ENCODE data around the gene ADAMTS2.
"Not testable (repeated sequence)": the region's sequence is repeated elsewhere in the genome, so short reads cannot be mapped to it uniquely, and the experiment has no call there.

The ADAMTS2 gene

DNA sequence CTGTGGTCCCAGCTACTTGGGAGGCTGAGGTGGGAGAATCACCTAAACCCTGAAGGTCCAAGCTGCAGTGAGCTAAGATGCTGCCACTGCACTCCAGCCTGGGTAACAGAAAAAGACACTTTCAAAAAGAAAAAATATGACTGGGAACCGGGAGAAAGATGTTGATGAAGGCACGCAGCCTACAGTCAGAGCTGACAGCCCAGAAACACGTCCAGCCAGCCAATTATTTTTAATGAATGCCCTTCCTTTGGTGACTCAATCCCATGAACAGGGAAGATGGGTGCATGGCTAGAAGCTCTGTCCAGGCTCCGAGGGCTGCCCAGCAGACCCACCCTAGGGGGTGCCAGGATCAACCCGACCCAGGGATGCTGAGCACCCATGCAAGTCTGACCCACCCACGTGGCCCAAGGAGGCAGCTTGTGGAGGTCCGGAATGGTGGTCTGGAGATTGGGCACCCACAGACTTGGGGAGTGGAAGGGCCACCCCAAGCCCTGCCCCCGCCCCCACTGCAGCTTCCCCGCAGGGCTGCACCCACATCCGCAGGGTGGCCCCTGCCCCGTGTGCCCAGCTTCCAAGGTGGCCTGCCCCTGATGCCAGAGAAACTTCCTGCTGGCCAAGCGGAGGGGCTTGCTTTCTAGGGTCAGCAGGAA is 51.0 kb downstream of the ADAMTS2 start:
- DNase-seq, result no peak

- DNase-seq, result no peak
These were observed 52.3 kb downstream of the ADAMTS2 start for GRCh38 chr5:179292681-179293635.

GRCh38 chr5:179292202-179292601 is 53.1 kb downstream of the ADAMTS2 start:
- no peak for DNase-seq

DNA sequence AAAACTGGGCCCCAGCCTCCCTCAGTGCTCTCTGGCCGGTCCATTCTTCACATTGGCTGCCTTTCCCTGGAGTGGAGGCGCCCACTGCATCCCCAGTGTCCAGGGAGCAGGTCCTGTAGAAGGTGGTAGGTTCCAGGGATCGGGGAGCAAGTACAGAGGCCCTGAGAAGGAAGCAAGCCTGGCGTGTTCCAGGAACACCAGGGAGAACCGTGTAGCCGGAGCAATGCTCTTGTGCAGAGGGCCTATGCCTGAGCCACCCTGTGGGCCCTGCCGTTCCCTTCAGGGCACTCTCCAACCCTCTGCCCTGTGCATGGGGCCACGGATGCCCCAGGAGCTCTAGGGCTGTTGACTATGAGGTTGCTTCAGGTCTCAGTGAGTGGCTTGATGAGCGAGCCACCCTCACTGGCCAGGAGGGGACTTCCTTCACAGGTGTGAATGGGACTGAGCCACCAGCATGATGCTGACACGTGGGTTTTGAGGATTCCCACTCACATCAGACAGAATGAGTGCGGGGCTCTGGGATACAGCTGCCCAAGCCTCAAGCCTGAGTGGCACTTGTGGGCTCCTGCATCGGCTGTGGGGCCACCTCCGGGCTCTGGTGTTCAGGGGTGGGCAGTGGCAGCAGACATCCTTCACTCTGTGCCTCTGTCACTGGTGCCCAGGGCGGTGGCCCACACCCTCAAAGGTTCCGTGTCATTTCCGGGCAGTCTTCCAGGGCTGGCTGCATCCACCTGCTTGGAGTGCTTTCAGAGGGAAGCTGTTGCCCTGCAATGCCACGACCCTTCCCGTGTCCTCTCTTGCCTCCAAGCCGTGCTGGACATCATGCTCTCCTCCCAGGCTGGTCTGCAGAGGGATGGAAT is 54.4 kb downstream of the ADAMTS2 start:
- no peak for DNase-seq

GRCh38 chr5:179289756-179290385 is 55.4 kb downstream of the ADAMTS2 start:
- DNase-seq, result no peak

DNA sequence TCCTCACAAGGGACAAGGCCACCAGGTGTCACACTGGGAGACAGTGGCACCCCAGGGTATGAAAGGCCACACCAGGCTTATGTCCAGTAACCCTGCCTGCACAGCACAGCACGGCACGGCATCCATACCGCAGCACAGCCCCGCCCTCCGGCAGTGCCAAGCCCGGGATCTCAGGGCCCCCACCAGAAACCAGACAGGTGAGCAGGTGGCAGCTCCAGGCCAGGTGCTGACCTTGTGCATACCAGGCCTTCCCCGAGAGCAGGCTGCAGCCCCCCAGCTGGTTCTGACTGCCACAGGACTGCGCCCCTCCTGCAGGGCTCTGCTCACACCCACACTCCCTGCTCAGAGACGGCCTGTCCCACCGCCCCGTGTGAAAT is 56.5 kb downstream of the ADAMTS2 start:
- no peak for DNase-seq

- no peak for DNase-seq
These were observed 57.0 kb downstream of the ADAMTS2 start for GRCh38 chr5:179288101-179288808.

DNA sequence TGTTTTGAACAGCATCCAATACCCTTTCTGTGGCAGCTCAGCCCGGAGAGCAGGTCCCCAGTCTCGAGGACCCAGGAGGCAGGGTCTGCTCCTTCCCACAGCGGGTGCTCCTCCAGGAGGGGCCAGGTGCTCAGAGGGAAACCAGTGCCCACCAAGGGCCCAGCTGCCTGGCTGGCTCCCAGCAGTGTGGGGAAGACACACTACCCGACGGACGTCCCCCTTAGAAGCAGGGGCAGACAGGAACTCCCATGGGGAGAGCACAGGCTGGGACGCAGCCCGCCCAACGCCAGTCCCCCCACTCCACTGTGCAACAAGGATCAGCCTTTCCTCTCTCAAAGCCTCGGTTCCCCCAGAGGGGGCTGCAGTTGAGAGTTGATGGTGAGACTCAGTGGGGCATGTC is 57.6 kb downstream of the ADAMTS2 start:
- no peak for DNase-seq

- no peak for DNase-seq
These were observed 58.2 kb downstream of the ADAMTS2 start for GRCh38 chr5:179287071-179287470.

DNA sequence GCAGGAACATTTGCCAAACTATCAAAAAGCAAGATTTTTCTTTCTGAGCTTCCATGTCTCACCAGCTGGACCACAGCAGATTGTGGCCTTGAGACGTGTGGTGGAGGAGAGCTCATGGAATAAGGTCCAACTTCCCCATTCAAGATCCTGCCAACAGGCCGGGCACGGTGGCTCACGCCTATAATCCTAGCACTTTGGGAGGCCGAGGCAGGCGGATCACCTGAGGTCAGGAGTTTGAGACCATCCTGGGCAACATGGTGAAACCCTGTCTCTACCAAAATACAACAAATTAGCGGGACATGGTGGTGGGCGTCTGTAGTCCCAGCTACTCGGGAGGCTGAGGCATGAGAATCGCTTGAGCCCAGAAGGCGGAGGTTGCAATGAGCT is 59.5 kb downstream of the ADAMTS2 start:
- not testable (repeated sequence) for DNase-seq

- no peak for DNase-seq
These were observed 60.3 kb downstream of the ADAMTS2 start for GRCh38 chr5:179284751-179285631.

DNA sequence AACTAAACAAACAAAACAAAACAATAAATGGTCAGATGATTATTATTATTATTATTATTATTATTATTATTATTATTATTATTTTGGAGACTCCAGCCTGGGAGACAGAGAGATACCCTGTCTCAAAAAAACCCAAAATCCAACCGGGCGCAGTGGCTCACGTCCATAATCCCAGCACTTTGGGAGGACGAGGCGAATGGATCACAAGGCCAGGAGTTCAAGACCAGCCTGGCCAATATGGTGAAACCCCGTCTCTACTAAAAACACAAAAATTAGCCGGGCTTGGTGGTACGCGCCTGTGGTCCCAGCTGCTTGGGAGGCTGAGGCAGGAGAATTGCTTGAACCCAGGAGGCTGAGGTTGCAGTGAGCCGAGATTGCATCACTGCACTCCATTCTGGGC is 61.4 kb downstream of the ADAMTS2 start:
- DNase-seq, result not testable (repeated sequence)

GRCh38 chr5:179281694-179282093 is 63.6 kb downstream of the ADAMTS2 start:
- DNase-seq, result no peak

GRCh38 chr5:179280095-179280490 is 65.2 kb downstream of the ADAMTS2 start:
- no peak for DNase-seq

- DNase-seq, result no peak
These were observed 65.7 kb downstream of the ADAMTS2 start for GRCh38 chr5:179279347-179280094.

GRCh38 chr5:179278546-179278945 is 66.7 kb downstream of the ADAMTS2 start:
- no peak for DNase-seq

DNA sequence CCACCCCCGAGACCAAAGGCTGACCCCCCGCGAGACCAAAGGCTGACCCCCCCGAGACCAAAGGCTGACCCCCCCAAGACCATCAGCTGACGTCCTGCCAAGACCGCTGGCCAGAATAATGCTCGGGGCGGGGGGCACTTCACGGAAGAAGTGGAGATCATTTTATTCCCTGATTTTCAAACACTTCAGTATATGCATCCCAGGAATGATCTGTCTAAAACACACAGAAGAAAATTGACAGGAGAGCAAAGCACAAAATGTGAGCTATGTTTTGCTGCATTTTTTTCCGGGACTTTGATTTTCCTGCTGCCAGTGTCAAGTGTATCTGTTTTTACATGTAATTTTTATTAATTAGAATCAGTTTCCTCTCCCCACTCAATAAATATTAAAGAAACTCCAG is 67.1 kb downstream of the ADAMTS2 start:
- no peak for DNase-seq

DNA sequence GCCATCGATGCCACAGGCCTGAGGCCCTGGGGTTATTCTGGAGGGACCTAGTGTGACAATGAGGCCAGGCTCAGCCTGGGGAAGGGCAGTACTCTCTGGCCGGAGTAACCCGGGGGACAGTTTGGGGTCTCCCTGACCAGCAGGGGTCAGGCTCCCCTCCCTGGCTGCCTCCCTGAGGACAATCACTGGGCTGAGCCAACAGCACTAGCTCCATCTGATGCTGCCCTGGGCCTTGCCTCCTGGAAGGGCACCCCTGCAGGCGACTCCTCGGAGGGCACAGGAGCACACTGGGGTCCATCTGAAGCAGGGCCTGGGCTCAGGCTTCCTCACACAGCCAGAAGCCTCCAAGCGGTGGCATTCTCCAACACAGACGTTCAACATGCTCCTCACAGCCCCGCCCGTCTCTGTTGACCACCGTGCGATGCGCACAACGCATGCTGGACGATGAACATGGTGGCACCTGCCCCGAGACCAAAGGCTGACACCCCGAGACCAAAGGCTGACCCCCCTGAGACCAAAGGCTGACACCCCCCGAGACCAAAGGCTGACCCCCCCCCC is 68.3 kb downstream of the ADAMTS2 start:
- no peak for DNase-seq

DNA sequence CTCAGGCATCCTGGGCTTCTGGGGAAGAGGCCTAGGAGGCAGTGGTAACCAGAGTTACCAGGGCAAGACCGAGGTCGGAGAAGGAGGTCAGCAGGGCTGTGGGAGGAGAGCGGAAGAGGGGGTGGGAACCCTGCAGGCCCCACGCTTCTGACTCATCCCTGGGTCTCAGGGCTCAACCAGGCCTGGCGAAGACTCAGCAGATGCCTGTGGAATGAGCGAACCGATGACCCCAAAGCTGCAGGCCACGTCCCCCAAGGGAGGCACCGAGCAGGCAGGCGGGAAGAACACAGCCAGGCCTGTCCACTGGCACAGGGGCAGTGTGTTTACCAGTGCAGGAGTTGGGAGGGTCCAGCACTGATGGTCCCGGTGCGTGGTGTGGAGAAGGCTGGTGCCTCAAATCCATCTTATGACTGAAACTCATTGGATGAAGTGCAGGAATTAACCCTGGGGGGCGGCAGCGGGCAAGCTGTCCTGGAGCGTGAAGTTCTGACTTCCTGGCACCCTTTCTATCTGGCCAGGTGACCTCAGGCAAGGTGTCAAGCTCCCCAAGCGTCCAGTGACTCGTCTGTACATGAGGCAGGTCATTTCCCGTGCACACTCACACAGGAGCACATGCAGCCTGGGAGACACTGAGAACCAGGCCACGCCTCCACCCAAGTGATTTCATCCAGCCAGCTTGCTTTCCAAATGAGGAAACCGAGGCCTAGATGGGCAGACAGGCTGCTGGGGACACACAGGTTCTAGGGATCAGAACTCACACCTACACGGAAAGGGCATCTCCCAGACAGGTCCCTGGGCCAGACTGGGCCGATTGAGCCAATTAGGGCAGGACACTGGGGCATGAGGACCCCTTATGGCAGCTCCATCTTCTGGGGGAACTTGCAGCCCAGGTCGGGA is 69.1 kb downstream of the ADAMTS2 start:
- DNase-seq, result no peak

Data from CD4-positive, alpha-beta T cell treated with Interleukin-12 subunit alpha and Interleukin-12 subunit beta, for 1 hour (primary cell).